Smooth muscle cell (in vitro differentiated cells): Measurements from ENCODE around the gene IGF2BP2. TPM values are rescaled to one million over a fixed set of nuclear protein-coding genes. Genes with fewer than 3 reads are reported as not detected.
"Not testable (repeated sequence)": the region's sequence is repeated elsewhere in the genome, so short reads cannot be mapped to it uniquely, and the experiment has no call there.

Source experiments
- DNase-seq: peaks from one replicate; lab custom pipeline; 2025; ENCODE audit not compliant: unreplicated experiment; lab: John Stamatoyannopoulos, UW
- H2AFZ ChIP-seq: fragments of 200-600 bp; sonication (generic); 2 replicates; pipeline ENCODE4 v1.6.0; 2016; ENCODE audit warnings: antibody characterized with exemption, low read depth, mild to moderate bottlenecking
- H3F3A ChIP-seq: fragments of 200-600 bp; sonication (generic); 2 replicates; pipeline ENCODE4 v1.6.0; 2017; ENCODE audit warnings: antibody characterized with exemption, low read depth
- H3K27ac ChIP-seq: fragments of 200-600 bp; sonication (generic); 2 replicates; pipeline ENCODE4 v1.5.1; 2016; ENCODE audit warnings: low read depth, mild to moderate bottlenecking
- H3K27me3 ChIP-seq: fragments of 200-600 bp; sonication (generic); 2 replicates; pipeline ENCODE4 v1.6.1; 2016; ENCODE audit warnings: low read depth, mild to moderate bottlenecking
- H3K36me3 ChIP-seq: fragments of 200-600 bp; sonication (generic); 2 replicates; pipeline ENCODE4 v1.5.1; 2016; ENCODE audit warnings: low read depth
- H3K4me1 ChIP-seq: fragments of 200-600 bp; sonication (generic); 2 replicates; pipeline ENCODE4 v1.5.1; 2016; ENCODE audit warnings: low read depth
- H3K4me2 ChIP-seq: fragments of 200-600 bp; sonication (generic); 2 replicates; pipeline ENCODE4 v1.6.0; 2016; ENCODE audit warnings: mild to moderate bottlenecking
- H3K4me3 ChIP-seq: fragments of 200-600 bp; sonication (generic); 2 replicates; pipeline ENCODE4 v1.5.1; 2016; ENCODE audit warnings: mild to moderate bottlenecking
- H3K79me2 ChIP-seq: fragments of 200-600 bp; sonication (generic); 2 replicates; pipeline ENCODE4 v1.6.0; 2016; ENCODE audit warnings: low read depth, mild to moderate bottlenecking
- H3K9ac ChIP-seq: fragments of 200-600 bp; sonication (generic); 2 replicates; pipeline ENCODE4 v1.6.0; 2016; ENCODE audit warnings: low read depth
- H3K9me3 ChIP-seq: fragments of 200-600 bp; sonication (generic); replicated peaks from 2 replicates; pipeline ENCODE4 v1.5.1; 2016; ENCODE audit warnings: low read depth
- H4K20me1 ChIP-seq: fragments of 200-600 bp; sonication (generic); 2 replicates; pipeline ENCODE4 v1.6.0; 2016; ENCODE audit warnings: low read depth
- WGBS: methylation state at CpG from one replicate; pipeline ENCODE4 v1.1.7; 2016; ENCODE audit warnings: low lambda C conversion rate; 5-methylcytosine and 5-hydroxymethylcytosine counted together
- polyA plus RNA-seq: library from polyadenylated mRNA; unstranded; fragments of >200 nt; fragmentation: Nextera tagmentation; extraction: Ambion mirVana; gene quantifications from 2 replicates; pipeline ENCODE4 v1.2.1, GENCODE V29; 2016
- total RNA-seq: library from RNA; depleted of rRNA; stranded (reverse); fragments of >200 nt; gene quantifications from 2 replicates; pipeline ENCODE4 v1.2.3, GENCODE V29; 2014
- TF ChIP-seq, protein P1 (sequence below): fragments of 200-600 bp; sonication (generic); IDR thresholded peaks from 2 replicates; pipeline ENCODE4 v1.5.1; 2017; ENCODE audit warnings: borderline replicate concordance, mild to moderate bottlenecking, antibody characterized with exemption; ENCODE audit not compliant: insufficient read depth, poor library complexity, severe bottlenecking

Gene IGF2BP2
- total and polyA plus RNA-seq, 2 experiments from 2014 or later = 59.2 to 80.6 TPM

DNA sequence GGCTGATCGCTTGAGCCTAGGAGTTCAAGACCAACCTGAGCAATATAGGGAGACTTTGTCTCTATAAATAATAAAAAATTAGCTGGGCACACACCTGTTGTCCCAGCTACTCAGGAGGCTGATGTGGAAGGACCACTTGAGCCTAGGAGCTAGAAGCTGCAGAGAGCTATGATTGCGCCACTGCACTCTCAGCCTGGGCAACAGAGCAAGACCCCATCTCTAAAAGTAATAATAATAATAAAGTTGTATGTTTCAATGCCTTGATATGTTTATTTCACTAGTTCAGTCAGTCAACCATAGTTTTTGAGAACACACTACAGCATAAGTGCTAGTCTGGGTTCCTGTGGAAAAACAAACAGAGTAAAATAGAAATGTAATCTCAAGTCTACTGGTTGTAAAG is 36.5 kb downstream of the IGF2BP2 start:
- DNase-seq = no peak
- no peak overlapping the region for H2AFZ ChIP-seq
- no peaks in the 10 kb centered on the region for H3K27me3 ChIP-seq
- H3F3A ChIP-seq = peaks cover 14% of the 10 kb centered on the region
- H3K4me1 ChIP-seq = peaks cover 35% of the 10 kb centered on the region
- no peaks in the 10 kb centered on the region for H3K36me3 ChIP-seq
- no peak overlapping the region for H3K4me2 ChIP-seq
- H4K20me1 ChIP-seq = peaks cover 100% of the 10 kb centered on the region
- H3K4me3 ChIP-seq = no peak overlapping the region
- no peaks in the 10 kb centered on the region for H3K9me3 ChIP-seq
- H3K27ac ChIP-seq = peak overlapping the region; percentile 56
- H3K9ac ChIP-seq = no peak overlapping the region
- WGBS = 93% methylated on average over 2 of the region's 2 CpGs
- TF ChIP-seq, protein P1, sequence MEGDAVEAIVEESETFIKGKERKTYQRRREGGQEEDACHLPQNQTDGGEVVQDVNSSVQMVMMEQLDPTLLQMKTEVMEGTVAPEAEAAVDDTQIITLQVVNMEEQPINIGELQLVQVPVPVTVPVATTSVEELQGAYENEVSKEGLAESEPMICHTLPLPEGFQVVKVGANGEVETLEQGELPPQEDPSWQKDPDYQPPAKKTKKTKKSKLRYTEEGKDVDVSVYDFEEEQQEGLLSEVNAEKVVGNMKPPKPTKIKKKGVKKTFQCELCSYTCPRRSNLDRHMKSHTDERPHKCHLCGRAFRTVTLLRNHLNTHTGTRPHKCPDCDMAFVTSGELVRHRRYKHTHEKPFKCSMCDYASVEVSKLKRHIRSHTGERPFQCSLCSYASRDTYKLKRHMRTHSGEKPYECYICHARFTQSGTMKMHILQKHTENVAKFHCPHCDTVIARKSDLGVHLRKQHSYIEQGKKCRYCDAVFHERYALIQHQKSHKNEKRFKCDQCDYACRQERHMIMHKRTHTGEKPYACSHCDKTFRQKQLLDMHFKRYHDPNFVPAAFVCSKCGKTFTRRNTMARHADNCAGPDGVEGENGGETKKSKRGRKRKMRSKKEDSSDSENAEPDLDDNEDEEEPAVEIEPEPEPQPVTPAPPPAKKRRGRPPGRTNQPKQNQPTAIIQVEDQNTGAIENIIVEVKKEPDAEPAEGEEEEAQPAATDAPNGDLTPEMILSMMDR = no peak
- H3K79me2 ChIP-seq = peaks cover 100% of the 10 kb centered on the region

GRCh38 chr3:185786956-185787877 is 37.6 kb downstream of the IGF2BP2 start:
- H3K27ac ChIP-seq = peak overlapping the region; percentile 66
- H3K9me3 ChIP-seq = no peaks in the 10 kb centered on the region
- WGBS = 40% methylated on average over 20 of the region's 20 CpGs
- H3K9ac ChIP-seq = peak overlapping the region; percentile 26
- TF ChIP-seq, protein P1 = no peak
- peaks cover 100% of the 10 kb centered on the region for H3K79me2 ChIP-seq
- peak overlapping the region; percentile 48 for H3K4me2 ChIP-seq
- no peak overlapping the region for H2AFZ ChIP-seq
- H3F3A ChIP-seq = peaks cover 17% of the 10 kb centered on the region
- H3K4me3 ChIP-seq = no peak overlapping the region
- peaks cover 38% of the 10 kb centered on the region for H3K4me1 ChIP-seq
- H3K36me3 ChIP-seq = no peaks in the 10 kb centered on the region
- DNase-seq = no peak
- H3K27me3 ChIP-seq = no peaks in the 10 kb centered on the region
- H4K20me1 ChIP-seq = peaks cover 100% of the 10 kb centered on the region

DNA sequence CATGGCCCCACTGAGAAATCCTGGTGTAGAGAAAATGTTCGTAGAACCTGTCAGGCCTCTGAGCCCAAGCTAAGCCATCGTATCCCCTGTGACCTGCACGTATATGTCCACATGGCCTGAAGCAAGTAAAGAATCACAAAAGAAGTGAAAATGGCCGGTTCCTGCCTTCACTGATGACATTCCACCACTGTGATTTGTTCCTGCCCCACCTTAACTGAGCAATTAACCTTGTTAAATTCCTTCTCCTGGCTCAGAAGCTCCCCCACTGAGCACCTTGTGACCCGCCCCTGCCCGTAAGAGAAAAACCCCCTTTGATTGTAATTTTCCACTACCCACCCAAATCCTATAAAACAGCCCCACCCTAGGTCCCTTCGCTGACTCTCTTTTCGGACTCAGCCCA is 38.6 kb downstream of the IGF2BP2 start:
- H3K79me2 ChIP-seq = peaks cover 100% of the 10 kb centered on the region
- peaks cover 44% of the 10 kb centered on the region for H3K4me1 ChIP-seq
- H3K9ac ChIP-seq = peak overlapping the region; percentile 26
- DNase-seq, H3K9me3 ChIP-seq, H3K36me3 ChIP-seq, H3K27me3 ChIP-seq, H2AFZ ChIP-seq, H3K4me3 ChIP-seq: not testable (repeated sequence)
- peaks cover 100% of the 10 kb centered on the region for H4K20me1 ChIP-seq
- 51% methylated on average over 8 of the region's 8 CpGs for WGBS
- peak overlapping the region; percentile 48 for H3K4me2 ChIP-seq
- peak overlapping the region; percentile 66 for H3K27ac ChIP-seq
- H3F3A ChIP-seq = peaks cover 16% of the 10 kb centered on the region

GRCh38 chr3:185784317-185784716 is 40.5 kb downstream of the IGF2BP2 start:
- Histone ChIP-seq H3K4me1 (peaks cover 48% of the 10 kb centered on the region), H3K4me3 (no peak overlapping the region), H2AFZ (no peak overlapping the region), H3K36me3 (no peaks in the 10 kb centered on the region), H3K27ac (no peak overlapping the region), H3F3A (peaks cover 13% of the 10 kb centered on the region), H3K79me2 (peaks cover 100% of the 10 kb centered on the region), H4K20me1 (peaks cover 100% of the 10 kb centered on the region), H3K9ac (no peak overlapping the region), H3K4me2 (no peak overlapping the region), H3K27me3 (no peaks in the 10 kb centered on the region), H3K9me3 (no peaks in the 10 kb centered on the region)
- WGBS = 84% methylated on average over 5 of the region's 5 CpGs
- no peak for DNase-seq
- TF ChIP-seq, protein P1 = no peak
